ENCODE measurements around the gene FAM187B.
"Not testable (repeated sequence)": the region's sequence is repeated elsewhere in the genome, so short reads cannot be mapped to it uniquely, and the experiment has no call there.

FAM187B gene

DNA sequence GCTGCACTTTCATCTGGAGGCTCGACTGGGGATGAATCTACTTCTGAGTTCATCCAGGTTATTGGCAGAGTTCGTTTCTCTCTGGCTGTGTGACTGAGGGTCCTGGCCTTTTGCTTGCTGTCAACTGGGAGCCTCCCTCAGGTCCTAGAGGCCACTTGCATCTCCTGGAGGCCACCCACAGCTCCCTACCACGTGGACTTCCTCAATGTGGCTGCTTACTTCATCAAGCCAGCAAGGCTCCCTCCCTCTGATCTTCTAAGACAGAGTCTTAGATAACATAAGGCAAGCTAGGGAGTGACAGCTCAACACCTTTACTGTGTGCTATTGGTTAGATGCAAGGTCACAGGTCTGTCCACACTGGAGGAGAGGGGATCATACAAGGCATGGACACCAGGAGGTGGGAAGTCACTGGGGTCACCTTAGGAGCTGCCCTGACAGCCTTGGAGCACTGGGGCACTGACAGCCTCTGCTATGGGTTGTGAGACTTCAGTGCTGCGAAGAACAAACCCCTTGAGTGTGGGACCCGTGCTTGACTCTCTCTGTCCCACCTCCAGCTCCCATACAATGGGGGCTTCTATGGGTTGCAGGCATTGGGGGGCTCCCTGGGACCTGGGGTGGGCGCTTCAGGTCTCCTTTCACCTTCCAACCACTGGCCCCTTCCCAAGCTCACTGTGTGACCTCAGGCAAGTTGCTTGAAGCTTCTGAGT, 5.3 kb downstream of the FAM187B start:
- Histone ChIP-seq H3K9ac (ENCODE audit: low read length) (no peak overlapping the region), H2AFZ (ENCODE audit: low read length) (no peak overlapping the region), H3K27me3 (ENCODE audit: insufficient read depth, low read length) (no peaks in the 10 kb centered on the region), H3K9me2 (ENCODE audit: low read depth, low read length) (no peaks in the 10 kb centered on the region), H3K36me3 (ENCODE audit: insufficient read depth, low read length) (no peaks in the 10 kb centered on the region), H4K20me1 (ENCODE audit: insufficient read depth, low read length) (no peaks in the 10 kb centered on the region), H3F3A (ENCODE audit: insufficient read depth, low read length) (no peaks in the 10 kb centered on the region), H3K79me2 (ENCODE audit: insufficient read depth, low read length) (no peaks in the 10 kb centered on the region), H3K4me1 (ENCODE audit: insufficient read depth, low read length, severe bottlenecking) (peaks cover 26% of the 10 kb centered on the region), H3K4me3 (ENCODE audit: low read depth, low read length, poor library complexity, severe bottlenecking) (no peak overlapping the region), H3K9me3 (ENCODE audit: low read length) (peaks cover 3% of the 10 kb centered on the region; the same call in 1 of the 2 replicates), H3K27ac (ENCODE audit: low read depth, low read length, poor library complexity, severe bottlenecking) (peak overlapping the region; percentile 71), H3K4me2 (ENCODE audit: low read length) (no peak overlapping the region)
- TF ChIP-seq, protein P1, sequence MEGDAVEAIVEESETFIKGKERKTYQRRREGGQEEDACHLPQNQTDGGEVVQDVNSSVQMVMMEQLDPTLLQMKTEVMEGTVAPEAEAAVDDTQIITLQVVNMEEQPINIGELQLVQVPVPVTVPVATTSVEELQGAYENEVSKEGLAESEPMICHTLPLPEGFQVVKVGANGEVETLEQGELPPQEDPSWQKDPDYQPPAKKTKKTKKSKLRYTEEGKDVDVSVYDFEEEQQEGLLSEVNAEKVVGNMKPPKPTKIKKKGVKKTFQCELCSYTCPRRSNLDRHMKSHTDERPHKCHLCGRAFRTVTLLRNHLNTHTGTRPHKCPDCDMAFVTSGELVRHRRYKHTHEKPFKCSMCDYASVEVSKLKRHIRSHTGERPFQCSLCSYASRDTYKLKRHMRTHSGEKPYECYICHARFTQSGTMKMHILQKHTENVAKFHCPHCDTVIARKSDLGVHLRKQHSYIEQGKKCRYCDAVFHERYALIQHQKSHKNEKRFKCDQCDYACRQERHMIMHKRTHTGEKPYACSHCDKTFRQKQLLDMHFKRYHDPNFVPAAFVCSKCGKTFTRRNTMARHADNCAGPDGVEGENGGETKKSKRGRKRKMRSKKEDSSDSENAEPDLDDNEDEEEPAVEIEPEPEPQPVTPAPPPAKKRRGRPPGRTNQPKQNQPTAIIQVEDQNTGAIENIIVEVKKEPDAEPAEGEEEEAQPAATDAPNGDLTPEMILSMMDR (IDR thresholded peaks at IDR 0.05; ENCODE audit: low read length): no peak
- TF ChIP-seq EZH2 (IDR thresholded peaks at IDR 0.05; ENCODE audit: borderline replicate concordance, low read length): no peak

DNA sequence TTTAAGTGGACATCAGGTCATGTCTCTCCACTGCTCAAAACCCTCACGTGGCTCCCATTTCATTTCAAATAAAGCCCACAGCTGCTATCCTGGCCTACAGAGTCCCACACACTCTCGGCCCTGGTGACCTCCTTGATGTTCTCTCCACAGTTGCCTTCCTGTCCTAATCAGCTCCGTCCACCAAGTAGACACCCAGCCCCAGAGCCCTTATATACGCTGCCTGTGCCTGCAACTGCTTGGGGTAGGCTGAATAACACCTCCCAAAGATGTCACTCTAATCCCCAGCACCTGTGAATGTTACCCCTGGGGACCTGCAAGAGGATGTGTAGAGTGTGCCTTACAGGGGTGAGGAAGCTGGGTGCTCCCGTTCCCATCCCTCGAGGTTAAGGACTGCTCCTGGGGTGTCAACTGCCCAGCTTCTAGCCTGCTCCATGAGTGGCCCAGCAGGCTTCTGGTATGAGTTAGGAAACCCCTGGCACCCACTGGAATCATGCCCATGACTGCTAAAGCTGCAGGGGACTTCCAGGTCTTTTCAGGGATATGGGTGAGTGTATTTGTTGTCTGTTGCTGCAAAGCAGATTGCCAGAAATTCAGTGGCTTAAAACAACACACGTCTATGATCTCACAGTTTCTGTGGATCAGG, 6.0 kb downstream of the FAM187B start:
- Histone ChIP-seq H3K36me3 (ENCODE audit: insufficient read depth, low read length) (no peaks in the 10 kb centered on the region; the same call in 1 of the 2 replicates), H3K27me3 (ENCODE audit: insufficient read depth, low read length) (no peaks in the 10 kb centered on the region), H3K4me3 (ENCODE audit: low read depth, low read length, poor library complexity, severe bottlenecking) (no peak overlapping the region), H3K9me2 (ENCODE audit: low read depth, low read length) (no peaks in the 10 kb centered on the region), H3K27ac (ENCODE audit: low read depth, low read length, poor library complexity, severe bottlenecking) (peak overlapping the region; percentile 71), H3K9ac (ENCODE audit: low read length) (no peak overlapping the region), H3F3A (ENCODE audit: insufficient read depth, low read length) (no peaks in the 10 kb centered on the region), H4K20me1 (ENCODE audit: insufficient read depth, low read length) (no peaks in the 10 kb centered on the region), H3K79me2 (ENCODE audit: insufficient read depth, low read length) (no peaks in the 10 kb centered on the region), H3K9me3 (ENCODE audit: low read length) (peaks cover 5% of the 10 kb centered on the region; the same call in 1 of the 2 replicates), H3K4me2 (ENCODE audit: low read length) (no peak overlapping the region), H2AFZ (ENCODE audit: low read length) (no peak overlapping the region), H3K4me1 (ENCODE audit: insufficient read depth, low read length, severe bottlenecking) (peaks cover 26% of the 10 kb centered on the region)
- TF ChIP-seq EZH2 (IDR thresholded peaks at IDR 0.05; ENCODE audit: borderline replicate concordance, low read length): no peak
- TF ChIP-seq, protein P1 (IDR thresholded peaks at IDR 0.05; ENCODE audit: low read length): no peak

DNA sequence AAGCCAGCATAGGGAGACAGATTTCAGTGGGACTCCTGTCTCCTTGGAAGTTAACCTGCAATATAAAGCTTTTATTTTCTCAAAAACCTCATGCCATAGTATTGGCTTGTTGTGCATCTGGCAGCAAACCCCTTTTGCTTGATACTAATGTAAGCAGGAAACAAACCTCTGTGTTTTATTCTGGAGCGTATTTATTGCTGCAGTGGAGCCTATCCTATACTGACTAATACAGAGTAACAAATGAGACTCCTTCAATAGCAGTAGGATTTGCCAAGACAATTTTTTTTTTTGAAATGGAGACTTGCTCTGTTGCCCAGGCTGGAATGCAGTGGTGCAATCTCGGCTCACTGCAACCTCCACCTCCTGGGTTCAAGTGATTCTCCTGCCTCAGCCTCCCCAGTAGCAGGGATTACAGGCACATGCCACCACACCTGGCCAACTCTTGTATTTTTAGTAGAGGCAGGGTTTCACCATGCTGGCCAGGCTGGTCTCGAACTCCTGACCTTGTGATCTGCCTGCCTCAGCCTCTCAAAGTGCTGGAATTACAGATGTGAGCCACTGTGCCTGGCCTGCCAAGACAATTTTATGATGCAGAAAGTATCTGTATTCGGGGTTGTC, 7.5 kb downstream of the FAM187B start:
- H3K79me2 ChIP-seq (ENCODE audit: insufficient read depth, low read length); H3K4me2 ChIP-seq (ENCODE audit: low read length); H3K9me3 ChIP-seq (ENCODE audit: low read length); H2AFZ ChIP-seq (ENCODE audit: low read length); H3K27ac ChIP-seq (ENCODE audit: low read depth, low read length, poor library complexity, severe bottlenecking); H3K36me3 ChIP-seq (ENCODE audit: insufficient read depth, low read length); H3K27me3 ChIP-seq (ENCODE audit: insufficient read depth, low read length); H3K9ac ChIP-seq (ENCODE audit: low read length); H3F3A ChIP-seq (ENCODE audit: insufficient read depth, low read length); H4K20me1 ChIP-seq (ENCODE audit: insufficient read depth, low read length); H3K4me3 ChIP-seq (ENCODE audit: low read depth, low read length, poor library complexity, severe bottlenecking); H3K9me2 ChIP-seq (ENCODE audit: low read depth, low read length): not testable (repeated sequence)
- H3K4me1 ChIP-seq (ENCODE audit: insufficient read depth, low read length, severe bottlenecking): peaks cover 37% of the 10 kb centered on the region
